K562 (cell line): ENCODE data around the gene EVC. TPM values are rescaled to one million over a fixed set of nuclear protein-coding genes. Genes with fewer than 3 reads are reported as not detected.

Experiments
- ATAC-seq: fragments of 200-7000 bp; cut with Tn5 transposase; 3 replicates; pipeline ENCODE4 v1.9.1; 2020; ENCODE audit warnings: moderate library complexity
- BruUV-seq: library from RNA; stranded (reverse); fragments of 400-500 nt; replicated peaks from 2 replicates; lab custom pipeline; 2021; lab: Mats Ljungman, UMichigan
- CTCF ChIA-PET: fragments of 300-600 bp; formaldehyde crosslinking; extraction: SDS; loops from one replicate; lab custom pipeline; 2021; ENCODE audit warnings: low intra/inter-chr PET ratio; lab: Yijun Ruan, JAX
- POLR2A ChIA-PET: fragments of 300-600, 350-650 bp; sonication (Branson Sonifier 250); formaldehyde crosslinking; extraction: SDS; loops from one replicate; lab custom pipeline; 2021; ENCODE audit warnings: antibody characterized with exemption, inconsistent platforms; lab: Yijun Ruan, JAX
- DNase-seq, 4 experiments: peaks; one replicate each; pipeline versions ENCODE4 v3.0.0 to v3.0.0-alpha.2; 2011 to 2018; ENCODE audit warnings: low spot score in 3 of 4, mixed read lengths in 3 of 4; ENCODE audit errors: extremely low read depth in 1 of 4
- FAIRE-seq: peaks from 2 replicates; lab custom pipeline; 2011; peaks lifted over from hg19 to GRCh38; lab: Jason Lieb, UNC
- H2AFZ ChIP-seq: 2 replicates; pipeline ENCODE4 v1.6.0; 2011; ENCODE audit warnings: low read depth, low read length, control low read depth, inconsistent platforms
- H3K27ac ChIP-seq: fragments of 200-600 bp; 3 replicates; pipeline ENCODE4 v1.8.0; 2011; ENCODE audit warnings: low read depth, mild to moderate bottlenecking, control low read depth, inconsistent platforms, low read length, moderate library complexity, mixed read lengths; ENCODE audit errors: extremely low read depth
- H3K27me3 ChIP-seq, 2 experiments: fragments of 300-600 bp in 1 of 2; 2 replicates in 1 of 2; 3 replicates in 1 of 2; pipeline versions ENCODE4 v1.6.0 to v1.8.0; 2011; ENCODE audit warnings: inconsistent platforms in 2 of 2, low read length in 2 of 2, mild to moderate bottlenecking in 1 of 2, mixed read lengths in 1 of 2, moderate library complexity in 1 of 2; ENCODE audit not compliant: control insufficient read depth in 2 of 2, insufficient read depth in 2 of 2
- H3K36me3 ChIP-seq: fragments of 300-600 bp; 3 replicates; pipeline ENCODE4 v1.8.0; 2011; ENCODE audit warnings: mild to moderate bottlenecking, low read length, inconsistent platforms; ENCODE audit not compliant: control insufficient read depth, insufficient read depth
- H3K4me1 ChIP-seq, 2 experiments: fragments of 200-600 bp in 1 of 2; replicated peaks in 1 of 2; 2 replicates in 1 of 2; 3 replicates in 1 of 2; pipeline versions ENCODE4 v1.5.1 to v1.8.0; 2011; ENCODE audit warnings: inconsistent platforms in 2 of 2, low read length in 2 of 2, mild to moderate bottlenecking in 1 of 2, mixed read lengths in 1 of 2, moderate library complexity in 1 of 2; ENCODE audit not compliant: control insufficient read depth in 2 of 2, insufficient read depth in 2 of 2
- H3K4me2 ChIP-seq: 2 replicates; pipeline ENCODE4 v1.6.1; 2011; ENCODE audit warnings: low read length, control low read depth, inconsistent platforms, mixed read lengths; ENCODE audit not compliant: insufficient read depth
- H3K4me3 ChIP-seq: fragments of 200-600 bp; sonication (generic), shearing (Covaris generic); 2 replicates; pipeline ENCODE4 v1.5.1; 2016; ENCODE audit warnings: control low read depth, inconsistent platforms
- H3K79me2 ChIP-seq: fragments of 200-600 bp; 3 replicates; pipeline ENCODE4 v1.8.0; 2011; ENCODE audit warnings: low read length, inconsistent platforms; ENCODE audit not compliant: control insufficient read depth, insufficient read depth
- H3K9ac ChIP-seq, 2 experiments: 2 replicates each; pipeline versions ENCODE4 v1.6.0 to v1.6.1; 2011; ENCODE audit warnings: low read depth in 2 of 2, low read length in 2 of 2, control low read depth in 1 of 2, inconsistent platforms in 1 of 2, mild to moderate bottlenecking in 1 of 2, mixed read lengths in 1 of 2; ENCODE audit not compliant: insufficient read depth in 1 of 2
- H3K9me1 ChIP-seq: one replicate; pipeline ENCODE4 v1.6.0; 2011; ENCODE audit warnings: inconsistent platforms, mild to moderate bottlenecking, low read length, moderate library complexity; ENCODE audit not compliant: control insufficient read depth, insufficient read depth
- H3K9me3 ChIP-seq: replicated peaks from 2 replicates; pipeline ENCODE4 v1.5.1; 2011; ENCODE audit warnings: low read depth, low read length, inconsistent platforms; ENCODE audit not compliant: control insufficient read depth, insufficient read depth
- H4K20me1 ChIP-seq: replicated peaks from 2 replicates; pipeline ENCODE4 v1.6.1; 2011; ENCODE audit warnings: low read length, inconsistent platforms, mixed read lengths; ENCODE audit not compliant: control insufficient read depth, insufficient read depth
- CGGBP1 ChIP-seq: fragments of 250-450 bp; sonication (Bioruptor Pico); IDR thresholded peaks from 2 replicates; pipeline ENCODE4 v1.9.0; 2021; ENCODE audit warnings: mild to moderate bottlenecking
- GATA2 ChIP-seq: sonication (generic); formaldehyde crosslinking; IDR thresholded peaks from 2 replicates; pipeline ENCODE4 v1.4.0; 2020; ENCODE audit warnings: mild to moderate bottlenecking, missing genetic modification reagents
- HNRNPK ChIP-seq: fragments of 200-400 bp; formaldehyde crosslinking; IDR thresholded peaks from one replicate; pipeline ENCODE4 v1.6.1; 2018; ENCODE audit warnings: mild to moderate bottlenecking, low read depth, low read length; ENCODE audit not compliant: poor library complexity, severe bottlenecking
- JUN ChIP-seq, 2 experiments: sonication (generic) in 1 of 2; formaldehyde crosslinking in 1 of 2; IDR thresholded peaks; 2 replicates each; pipeline versions ENCODE4 v1.6.1 to v1.8.0; 2012 to 2022; ENCODE audit warnings: borderline replicate concordance in 2 of 2, mild to moderate bottlenecking in 2 of 2, improper control_type of control experiment in 1 of 2, low read depth in 1 of 2, low read length in 1 of 2, missing genetic modification reagents in 1 of 2
- JUND ChIP-seq, 2 experiments: IDR thresholded peaks; 2 replicates in 1 of 2; 3 replicates in 1 of 2; pipeline ENCODE4 v1.6.1; 2011; ENCODE audit warnings: borderline replicate concordance in 2 of 2, low read depth in 2 of 2, low read length in 2 of 2, improper control_type of control experiment in 1 of 2, missing biosample characterization in 1 of 2, missing genetic modification characterization in 1 of 2, missing genetic modification reagents in 1 of 2
- MCM7 ChIP-seq, 2 experiments: fragments of 450-650 bp; IDR thresholded peaks; 2 replicates each; pipeline ENCODE4 v1.6.1; 2016 to 2018
- SNIP1 ChIP-seq: fragments of 450-650 bp; IDR thresholded peaks from 2 replicates; pipeline ENCODE4 v1.7.1; 2017; ENCODE audit warnings: low read depth, mild to moderate bottlenecking
- ZNF143 ChIP-seq: sonication (generic); formaldehyde crosslinking; IDR thresholded peaks from 2 replicates; pipeline ENCODE4 v1.9.0; 2022; ENCODE audit warnings: mild to moderate bottlenecking, missing genetic modification reagents
- ZNF436 ChIP-seq: fragments of 250-450, 450-650 bp; sonication (Bioruptor Pico); formaldehyde crosslinking; IDR thresholded peaks from 2 replicates; pipeline ENCODE4 v1.7.0; 2020; ENCODE audit warnings: mild to moderate bottlenecking
- WGBS: fragments of 100-300 bp; shearing (Covaris generic); methylation state at CpG from one replicate; pipeline ENCODE4 v1.1.6; 2016; ENCODE audit warnings: low coverage, mixed read lengths; ENCODE audit not compliant: insufficient coverage; ENCODE audit errors: missing lambda C conversion rate; 5-methylcytosine and 5-hydroxymethylcytosine counted together
- in situ Hi-C: fragments of 300-500 bp; cut with MboI; formaldehyde crosslinking; loops from 4 replicates; pipeline ENCODE4 v1.15.0; 2018; ENCODE audit warnings: inconsistent platforms, mixed read lengths
- intact Hi-C: fragments of 100-400 bp; cut with micrococcal nuclease; formaldehyde crosslinking; loops from 2 replicates; pipeline ENCODE4 v1.14.2; 2022
- polyA plus RNA-seq, 8 experiments: library from polyadenylated mRNA; depleted of rRNA in 4 of 8; stranded (reverse) in 5 of 8; unstranded in 3 of 8; fragments of >200 nt; fragmentation: Nextera tagmentation in 2 of 8; fragmentation: Illumina TruSeq in 1 of 8; extraction: Ambion mirVana in 2 of 8; extraction: Trizol in 1 of 8; gene quantifications; 2 replicates each; pipeline versions ENCODE4 v1.2.1 to v1.2.3, GENCODE V29; 2011 to 2014; ENCODE audit warnings: inconsistent platforms in 1 of 8, missing spikeins in 1 of 8
- total RNA-seq, 7 experiments: library from RNA; depleted of rRNA in 6 of 7; stranded (reverse); fragments of >200 nt in 6 of 7; fragmentation: Illumina TruSeq in 2 of 7; extraction: Trizol in 2 of 7; gene quantifications; 2 replicates each; pipeline versions ENCODE4 v1.2.1 to v1.2.3, GENCODE V29; 2011 to 2021; ENCODE audit warnings: low replicate concordance in 1 of 7

The EVC gene
- total and polyA plus RNA-seq, 9 of the 15 experiments (the other 6 are each of a cell fraction or from before 2014, with no cell fraction given): 0.03 to 3.2 (median 1.1) TPM

GRCh38 chr4:5719350-5720055 is 8.5 kb downstream of the EVC start:
- H3K4me3 ChIP-seq: no peak overlapping the region
- H3K36me3 ChIP-seq: no peaks in the 10 kb centered on the region
- H3K27ac ChIP-seq: no peak overlapping the region
- no peak for ATAC-seq
- 18% methylated on average over 6 of the region's 7 CpGs for WGBS
- POLR2A ChIA-PET: no interaction called here
- no peaks in the 10 kb centered on the region for H4K20me1 ChIP-seq
- no peak for FAIRE-seq
- in situ Hi-C loops: no loop called here
- H3K79me2 ChIP-seq: no peaks in the 10 kb centered on the region
- H2AFZ ChIP-seq: no peak overlapping the region
- H3K4me1 ChIP-seq: no peaks in the 10 kb centered on the region
- H3K9me3 ChIP-seq: no peaks in the 10 kb centered on the region
- no peaks in the 10 kb centered on the region for H3K9me1 ChIP-seq
- H3K9ac ChIP-seq: no peak overlapping the region
- DNase-seq: no peak
- no peaks in the 10 kb centered on the region for H3K27me3 ChIP-seq
- no peak for TF ChIP-seq ZNF436
- TF ChIP-seq, all 486 proteins: peak for 0
- BruUV-seq: no TSS peak
- H3K4me2 ChIP-seq: no peak overlapping the region
- intact Hi-C loops: no loop called here
- CTCF ChIA-PET: no interaction called here

GRCh38 chr4:5720157-5720850 is 9.3 kb downstream of the EVC start:
- ATAC-seq (no peak), FAIRE-seq (no peak), DNase-seq (no peak)
- Histone ChIP-seq H3K4me3 (no peak overlapping the region), H3K36me3 (no peaks in the 10 kb centered on the region), H3K4me1 (no peaks in the 10 kb centered on the region), H2AFZ (no peak overlapping the region), H4K20me1 (no peaks in the 10 kb centered on the region), H3K27ac (no peak overlapping the region), H3K9me3 (no peaks in the 10 kb centered on the region), H3K9ac (no peak overlapping the region), H3K4me2 (no peak overlapping the region), H3K9me1 (no peaks in the 10 kb centered on the region), H3K27me3 (no peaks in the 10 kb centered on the region), H3K79me2 (no peaks in the 10 kb centered on the region)
- no peak for TF ChIP-seq CGGBP1 (CRISPR knock-in tag)
- no peak for TF ChIP-seq GATA2 (CRISPR knock-in tag)
- no peak for TF ChIP-seq ZNF143
- TF ChIP-seq MCM7 (IDR thresholded peaks at IDR 0.05): no peak
- TF ChIP-seq SNIP1: no peak
- TF ChIP-seq JUND (IDR thresholded peaks at IDR 0.05; ENCODE audit: borderline replicate concordance, low read depth, low read length): no peak
- no peak for TF ChIP-seq JUND (tag; IDR thresholded peaks at IDR 0.05; ENCODE audit: borderline replicate concordance, low read depth, low read length)
- no peak for TF ChIP-seq HNRNPK
- TF ChIP-seq JUN (IDR thresholded peaks at IDR 0.05; ENCODE audit: borderline replicate concordance, low read depth, low read length): no peak
- no peak for TF ChIP-seq JUN (CRISPR knock-in tag; IDR thresholded peaks at IDR 0.05; ENCODE audit: borderline replicate concordance)
- ChIA-PET CTCF (no interaction called here), POLR2A (no interaction called here)
- intact Hi-C loops: no loop called here
- WGBS: 9% methylated on average over 16 of the region's 16 CpGs
- no TSS peak for BruUV-seq
- in situ Hi-C loops: no loop called here
